HepG2 (cell line): ENCODE measurements around the gene GLUD1. TPM values are rescaled to one million over a fixed set of nuclear protein-coding genes. Genes with fewer than 3 reads are reported as not detected.

Experiments
- CBFB ChIP-seq: sonication (generic); formaldehyde crosslinking; IDR thresholded peaks from 2 replicates; pipeline ENCODE4 v1.4.0; 2020; ENCODE audit warnings: missing genetic modification reagents
- CCDC6 ChIP-seq: sonication (generic); formaldehyde crosslinking; IDR thresholded peaks from 2 replicates; pipeline ENCODE4 v1.8.1; 2022; ENCODE audit warnings: mild to moderate bottlenecking, missing genetic modification reagents, moderate library complexity
- CEBPG ChIP-seq: IDR thresholded peaks from 2 replicates; pipeline ENCODE4 v1.6.1; 2016
- EZH2 ChIP-seq: conservative IDR thresholded peaks from 2 replicates; pipeline ENCODE4 v1.6.1; 2012; ENCODE audit warnings: mild to moderate bottlenecking, low read depth, low read length, moderate library complexity
- FOXP1 ChIP-seq, 2 experiments: fragments of 450-650 bp in 1 of 2; IDR thresholded peaks; 2 replicates each; pipeline ENCODE4 v1.6.1; 2017 to 2018; ENCODE audit warnings: antibody characterized with exemption in 1 of 2
- GABPA ChIP-seq, 2 experiments: IDR thresholded peaks; 2 replicates each; pipeline ENCODE4 v1.6.1; 2011 to 2016; ENCODE audit warnings: low read depth in 2 of 2, low read length in 1 of 2, missing biosample characterization in 1 of 2, missing genetic modification characterization in 1 of 2
- GATA4 ChIP-seq: sonication (generic); IDR thresholded peaks from 2 replicates; pipeline ENCODE4 v1.6.1; 2016; ENCODE audit warnings: antibody characterized with exemption, low read depth, borderline replicate concordance
- GTF3A ChIP-seq: sonication (generic); formaldehyde crosslinking; conservative IDR thresholded peaks from 2 replicates; pipeline ENCODE4 v1.4.0; 2020; ENCODE audit warnings: mild to moderate bottlenecking, missing genetic modification reagents
- MED1 ChIP-seq: sonication (generic); formaldehyde crosslinking; IDR thresholded peaks from 2 replicates; pipeline ENCODE4 v1.4.0; 2020; ENCODE audit warnings: missing genetic modification reagents
- MEF2D ChIP-seq: sonication (generic); formaldehyde crosslinking; IDR thresholded peaks from 2 replicates; pipeline ENCODE4 v1.5.1; 2020; ENCODE audit warnings: mild to moderate bottlenecking, missing genetic modification reagents
- NCOA5 ChIP-seq: sonication (generic); formaldehyde crosslinking; IDR thresholded peaks from 2 replicates; pipeline ENCODE4 v1.4.0; 2020; ENCODE audit warnings: missing genetic modification reagents
- NFE2L2 ChIP-seq: fragments of 150-350 bp; IDR thresholded peaks from 2 replicates; pipeline ENCODE4 v1.6.1; 2014; ENCODE audit warnings: low read length
- NR2F2 ChIP-seq: IDR thresholded peaks from 2 replicates; pipeline ENCODE4 v1.6.1; 2012; ENCODE audit warnings: low read depth, inconsistent platforms, borderline replicate concordance
- PHF21A ChIP-seq: sonication (generic); formaldehyde crosslinking; IDR thresholded peaks from 2 replicates; pipeline ENCODE4 v1.5.0; 2020; ENCODE audit warnings: mild to moderate bottlenecking, missing genetic modification reagents
- RAD51 ChIP-seq: fragments of 450-650 bp; IDR thresholded peaks from 2 replicates; pipeline ENCODE4 v1.6.1; 2016; ENCODE audit warnings: borderline replicate concordance
- ZBTB21 ChIP-seq: sonication (generic); formaldehyde crosslinking; IDR thresholded peaks from 2 replicates; pipeline ENCODE4 v1.4.0; 2020; ENCODE audit warnings: missing genetic modification reagents
- ZFP36L2 ChIP-seq: sonication (generic); formaldehyde crosslinking; IDR thresholded peaks from 2 replicates; pipeline ENCODE4 v1.4.0; 2020; ENCODE audit warnings: missing genetic modification reagents
- ZFY ChIP-seq: sonication (generic); formaldehyde crosslinking; IDR thresholded peaks from 2 replicates; pipeline ENCODE4 v1.4.0; 2020; ENCODE audit warnings: missing genetic modification reagents
- ZNF556 ChIP-seq: sonication (generic); formaldehyde crosslinking; IDR thresholded peaks from 2 replicates; pipeline ENCODE4 v1.4.0; 2020; ENCODE audit warnings: mild to moderate bottlenecking, missing genetic modification reagents, borderline replicate concordance
- ZNF605 ChIP-seq: sonication (generic); formaldehyde crosslinking; IDR thresholded peaks from 2 replicates; pipeline ENCODE4 v1.8.0; 2022; ENCODE audit warnings: mild to moderate bottlenecking, missing genetic modification reagents
- ZNF891 ChIP-seq: sonication (generic); formaldehyde crosslinking; IDR thresholded peaks from 2 replicates; pipeline ENCODE4 v1.5.0; 2020; ENCODE audit warnings: mild to moderate bottlenecking, missing genetic modification reagents
- polyA plus RNA-seq, 8 experiments: library from polyadenylated mRNA; depleted of rRNA in 3 of 8; stranded (reverse) in 7 of 8; unstranded in 1 of 8; fragments of >200 nt; fragmentation: Illumina TruSeq in 4 of 8; extraction: Trizol in 4 of 8; gene quantifications; 2 replicates each; pipeline versions ENCODE4 v1.2.1 to v1.2.3, GENCODE V29; 2011 to 2016; ENCODE audit warnings: low read depth in 4 of 8, missing spikeins in 1 of 8, mixed read lengths in 1 of 8; ENCODE audit not compliant: insufficient read depth in 1 of 8
- total RNA-seq, 5 experiments: library from RNA; depleted of rRNA; stranded (reverse); fragments of >200 nt; fragmentation: Illumina TruSeq; extraction: Trizol; gene quantifications; 2 replicates each; pipeline ENCODE4 v1.2.3, GENCODE V29; 2016; ENCODE audit warnings: low read depth in 1 of 5
- TF ChIP-seq, protein P1 (sequence below): sonication (generic); formaldehyde crosslinking; IDR thresholded peaks from 2 replicates; pipeline ENCODE4 v1.9.0; 2021; ENCODE audit warnings: missing genetic modification reagents, mild to moderate bottlenecking, borderline replicate concordance
- TF ChIP-seq, protein P2 (sequence below): sonication (generic); formaldehyde crosslinking; IDR thresholded peaks from 2 replicates; pipeline ENCODE4 v1.4.0; 2020; ENCODE audit warnings: mild to moderate bottlenecking, missing genetic modification reagents
- TF ChIP-seq, protein P3 (sequence below): sonication (generic); formaldehyde crosslinking; conservative IDR thresholded peaks from 2 replicates; pipeline ENCODE4 v1.8.0; 2022; ENCODE audit warnings: low read depth, missing genetic modification reagents
- TF ChIP-seq, protein P4 (sequence below): sonication (generic); formaldehyde crosslinking; IDR thresholded peaks from 2 replicates; pipeline ENCODE4 v1.5.1; 2020; ENCODE audit warnings: missing genetic modification reagents, mild to moderate bottlenecking, borderline replicate concordance

GLUD1 gene
- total and polyA plus RNA-seq, 2 of the 13 experiments (the other 11 are each of a cell fraction or from before 2014, with no cell fraction given) = 301 to 798 TPM

DNA sequence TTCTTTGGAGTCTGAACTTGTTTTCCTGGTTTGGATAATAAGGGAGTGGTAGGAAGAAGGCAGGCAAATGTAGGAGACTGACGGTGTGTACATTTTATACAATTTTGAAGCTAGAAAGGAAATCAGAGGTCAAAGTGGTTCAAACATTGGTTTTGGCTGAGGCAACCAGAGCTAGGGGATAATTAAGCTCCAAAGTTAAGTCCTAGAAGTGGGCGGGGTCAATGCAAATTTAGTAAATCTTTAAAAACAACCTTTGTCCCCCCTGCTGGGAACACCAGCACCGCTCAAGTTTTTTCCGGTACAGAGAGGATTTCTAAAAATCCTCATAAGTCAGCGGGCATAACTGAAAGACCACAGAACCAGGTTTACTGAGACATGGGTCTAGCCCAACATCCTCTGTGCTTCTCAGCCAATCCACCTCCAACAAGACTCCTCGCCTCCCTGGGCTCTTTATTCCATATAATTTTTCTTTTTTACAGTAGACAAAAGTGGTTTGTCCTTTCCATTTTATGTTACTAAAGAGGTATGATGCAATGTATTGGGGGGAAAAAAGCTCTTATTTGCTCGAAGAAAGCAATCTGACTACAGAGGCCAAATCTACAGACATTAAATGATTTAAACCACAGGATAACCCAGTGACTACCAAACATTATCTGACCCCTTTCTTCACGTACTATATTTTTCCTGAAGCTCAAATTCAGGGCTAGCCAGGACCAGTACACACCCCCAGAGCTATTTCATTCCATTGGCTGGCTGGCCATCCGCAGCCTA lies 1.6 kb downstream of the GLUD1 start (continued):
- TF ChIP-seq GATA4 = peak; percentile 60; the same call in 1 of the 2 replicates
- TF ChIP-seq NCOA5 = no peak
- no peak for TF ChIP-seq CBFB (CRISPR knock-in tag)
- no peak for TF ChIP-seq ZFY (CRISPR knock-in tag)
- no peak for TF ChIP-seq FOXP1 (IDR thresholded peaks at IDR 0.05)
- TF ChIP-seq FOXP1 (CRISPR knock-in tag; IDR thresholded peaks at IDR 0.05) = peak; percentile 79; the same call in 1 of the 2 replicates
- no peak for TF ChIP-seq NFE2L2
- TF ChIP-seq MED1 = peak; percentile 86
- TF ChIP-seq, protein P1, sequence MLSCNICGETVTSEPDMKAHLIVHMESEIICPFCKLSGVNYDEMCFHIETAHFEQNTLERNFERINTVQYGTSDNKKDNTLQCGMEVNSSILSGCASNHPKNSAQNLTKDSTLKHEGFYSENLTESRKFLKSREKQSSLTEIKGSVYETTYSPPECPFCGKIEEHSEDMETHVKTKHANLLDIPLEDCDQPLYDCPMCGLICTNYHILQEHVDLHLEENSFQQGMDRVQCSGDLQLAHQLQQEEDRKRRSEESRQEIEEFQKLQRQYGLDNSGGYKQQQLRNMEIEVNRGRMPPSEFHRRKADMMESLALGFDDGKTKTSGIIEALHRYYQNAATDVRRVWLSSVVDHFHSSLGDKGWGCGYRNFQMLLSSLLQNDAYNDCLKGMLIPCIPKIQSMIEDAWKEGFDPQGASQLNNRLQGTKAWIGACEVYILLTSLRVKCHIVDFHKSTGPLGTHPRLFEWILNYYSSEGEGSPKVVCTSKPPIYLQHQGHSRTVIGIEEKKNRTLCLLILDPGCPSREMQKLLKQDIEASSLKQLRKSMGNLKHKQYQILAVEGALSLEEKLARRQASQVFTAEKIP (CRISPR knock-in tag) = no peak
- TF ChIP-seq CEBPG (CRISPR knock-in tag) = peak; percentile 58
- TF ChIP-seq CCDC6 (CRISPR knock-in tag) = 0 out of 2 replicates have a peak, but pooled peaks have one; percentile 35
- TF ChIP-seq ZNF891 (CRISPR knock-in tag) = no peak
- TF ChIP-seq, protein P2, sequence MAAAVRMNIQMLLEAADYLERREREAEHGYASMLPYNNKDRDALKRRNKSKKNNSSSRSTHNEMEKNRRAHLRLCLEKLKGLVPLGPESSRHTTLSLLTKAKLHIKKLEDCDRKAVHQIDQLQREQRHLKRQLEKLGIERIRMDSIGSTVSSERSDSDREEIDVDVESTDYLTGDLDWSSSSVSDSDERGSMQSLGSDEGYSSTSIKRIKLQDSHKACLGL = no peak
- no peak; the same call in 1 of the 2 replicates for TF ChIP-seq ZNF556 (CRISPR knock-in tag)
- TF ChIP-seq, protein P3, sequence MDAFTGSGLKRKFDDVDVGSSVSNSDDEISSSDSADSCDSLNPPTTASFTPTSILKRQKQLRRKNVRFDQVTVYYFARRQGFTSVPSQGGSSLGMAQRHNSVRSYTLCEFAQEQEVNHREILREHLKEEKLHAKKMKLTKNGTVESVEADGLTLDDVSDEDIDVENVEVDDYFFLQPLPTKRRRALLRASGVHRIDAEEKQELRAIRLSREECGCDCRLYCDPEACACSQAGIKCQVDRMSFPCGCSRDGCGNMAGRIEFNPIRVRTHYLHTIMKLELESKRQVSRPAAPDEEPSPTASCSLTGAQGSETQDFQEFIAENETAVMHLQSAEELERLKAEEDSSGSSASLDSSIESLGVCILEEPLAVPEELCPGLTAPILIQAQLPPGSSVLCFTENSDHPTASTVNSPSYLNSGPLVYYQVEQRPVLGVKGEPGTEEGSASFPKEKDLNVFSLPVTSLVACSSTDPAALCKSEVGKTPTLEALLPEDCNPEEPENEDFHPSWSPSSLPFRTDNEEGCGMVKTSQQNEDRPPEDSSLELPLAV (CRISPR knock-in tag) = no peak
- no peak for TF ChIP-seq EZH2
- TF ChIP-seq RAD51 = no peak
- TF ChIP-seq PHF21A (CRISPR knock-in tag) = peak; percentile 84
- peak; percentile 44; the same call in 1 of the 2 replicates for TF ChIP-seq GTF3A (CRISPR knock-in tag)
- TF ChIP-seq ZFP36L2 (CRISPR knock-in tag) = no peak
- no peak for TF ChIP-seq ZBTB21 (CRISPR knock-in tag)
- TF ChIP-seq GABPA (IDR thresholded peaks at IDR 0.05; ENCODE audit: low read depth, low read length) = no peak
- TF ChIP-seq GABPA (CRISPR knock-in tag; IDR thresholded peaks at IDR 0.05; ENCODE audit: low read depth) = peak; percentile 37; the same call in 1 of the 2 replicates
- TF ChIP-seq, protein P4, sequence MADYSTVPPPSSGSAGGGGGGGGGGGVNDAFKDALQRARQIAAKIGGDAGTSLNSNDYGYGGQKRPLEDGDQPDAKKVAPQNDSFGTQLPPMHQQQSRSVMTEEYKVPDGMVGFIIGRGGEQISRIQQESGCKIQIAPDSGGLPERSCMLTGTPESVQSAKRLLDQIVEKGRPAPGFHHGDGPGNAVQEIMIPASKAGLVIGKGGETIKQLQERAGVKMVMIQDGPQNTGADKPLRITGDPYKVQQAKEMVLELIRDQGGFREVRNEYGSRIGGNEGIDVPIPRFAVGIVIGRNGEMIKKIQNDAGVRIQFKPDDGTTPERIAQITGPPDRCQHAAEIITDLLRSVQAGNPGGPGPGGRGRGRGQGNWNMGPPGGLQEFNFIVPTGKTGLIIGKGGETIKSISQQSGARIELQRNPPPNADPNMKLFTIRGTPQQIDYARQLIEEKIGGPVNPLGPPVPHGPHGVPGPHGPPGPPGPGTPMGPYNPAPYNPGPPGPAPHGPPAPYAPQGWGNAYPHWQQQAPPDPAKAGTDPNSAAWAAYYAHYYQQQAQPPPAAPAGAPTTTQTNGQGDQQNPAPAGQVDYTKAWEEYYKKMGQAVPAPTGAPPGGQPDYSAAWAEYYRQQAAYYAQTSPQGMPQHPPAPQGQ (CRISPR knock-in tag) = no peak
- peak; percentile 13; the same call in 1 of the 2 replicates for TF ChIP-seq ZNF605 (CRISPR knock-in tag)
- TF ChIP-seq MEF2D (CRISPR knock-in tag) = 0 out of 2 replicates have a peak, but pooled peaks have one; percentile 48
- peak; percentile 23; the same call in 1 of the 2 replicates for TF ChIP-seq NR2F2
